ENCODE data around the gene SMAD6.

Gene SMAD6

GRCh38 chr15:66652806-66653205, 49.2 kb upstream of the SMAD6 start:
- Histone ChIP-seq H3K27ac (ENCODE audit: extremely low read depth, low read depth, low read length) (no peak overlapping the region), H3K9me3 (ENCODE audit: control insufficient read depth, insufficient read depth, low read depth, low read length) (no peaks in the 10 kb centered on the region)

More at GRCh38 chr15:66652806-66653205, 49.2 kb upstream of the SMAD6 start:
- no peaks in the 10 kb centered on the region; the same call in 1 of the 2 replicates for H3K4me1 ChIP-seq (ENCODE audit: control insufficient read depth, insufficient read depth, low read length)
- H3K4me3 ChIP-seq (ENCODE audit: low read depth, low read length) = no peak overlapping the region
- CTCF ChIA-PET = interaction anchor here (0.8 kb wide), 1 partner anchor 312 kb away, joined by 6 read pairs; no protein-coding TSS in a partner anchor
- TF ChIP-seq ZNF248 (tag by site-specific recombination; IDR thresholded peaks at IDR 0.05) (no peak), REST (tag by site-specific recombination; IDR thresholded peaks at IDR 0.05) (no peak), ZNF837 (tag by site-specific recombination; IDR thresholded peaks at IDR 0.05) (no peak), ZBTB6 (tag by site-specific recombination; IDR thresholded peaks at IDR 0.05) (no peak), ZNF670 (tag by site-specific recombination; IDR thresholded peaks at IDR 0.05; ENCODE audit: low read depth) (no peak), ZNF37A (tag by site-specific recombination; IDR thresholded peaks at IDR 0.05) (no peak), GFI1B (tag by site-specific recombination; IDR thresholded peaks at IDR 0.05) (no peak), RBAK (tag by site-specific recombination; IDR thresholded peaks at IDR 0.05) (no peak), ZFP69B (tag by site-specific recombination; IDR thresholded peaks at IDR 0.05) (no peak), ZNF654 (tag by site-specific recombination; IDR thresholded peaks at IDR 0.05; ENCODE audit: low read depth) (no peak), ZNF121 (tag by site-specific recombination; IDR thresholded peaks at IDR 0.05) (no peak), ZNF530 (tag by site-specific recombination; IDR thresholded peaks at IDR 0.05; ENCODE audit: low read depth) (no peak), ZNF433 (tag by site-specific recombination; IDR thresholded peaks at IDR 0.05; ENCODE audit: low read depth) (no peak), ZNF747 (tag by site-specific recombination; IDR thresholded peaks at IDR 0.05) (no peak), ELK4 (IDR thresholded peaks at IDR 0.05; ENCODE audit: borderline replicate concordance, low read depth, low read length) (no peak), ZNF792 (tag by site-specific recombination; IDR thresholded peaks at IDR 0.05) (no peak)
- TF ChIP-seq, protein P1, sequence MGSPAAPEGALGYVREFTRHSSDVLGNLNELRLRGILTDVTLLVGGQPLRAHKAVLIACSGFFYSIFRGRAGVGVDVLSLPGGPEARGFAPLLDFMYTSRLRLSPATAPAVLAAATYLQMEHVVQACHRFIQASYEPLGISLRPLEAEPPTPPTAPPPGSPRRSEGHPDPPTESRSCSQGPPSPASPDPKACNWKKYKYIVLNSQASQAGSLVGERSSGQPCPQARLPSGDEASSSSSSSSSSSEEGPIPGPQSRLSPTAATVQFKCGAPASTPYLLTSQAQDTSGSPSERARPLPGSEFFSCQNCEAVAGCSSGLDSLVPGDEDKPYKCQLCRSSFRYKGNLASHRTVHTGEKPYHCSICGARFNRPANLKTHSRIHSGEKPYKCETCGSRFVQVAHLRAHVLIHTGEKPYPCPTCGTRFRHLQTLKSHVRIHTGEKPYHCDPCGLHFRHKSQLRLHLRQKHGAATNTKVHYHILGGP (tag by site-specific recombination; IDR thresholded peaks at IDR 0.05) = no peak
- TF ChIP-seq, protein P2, sequence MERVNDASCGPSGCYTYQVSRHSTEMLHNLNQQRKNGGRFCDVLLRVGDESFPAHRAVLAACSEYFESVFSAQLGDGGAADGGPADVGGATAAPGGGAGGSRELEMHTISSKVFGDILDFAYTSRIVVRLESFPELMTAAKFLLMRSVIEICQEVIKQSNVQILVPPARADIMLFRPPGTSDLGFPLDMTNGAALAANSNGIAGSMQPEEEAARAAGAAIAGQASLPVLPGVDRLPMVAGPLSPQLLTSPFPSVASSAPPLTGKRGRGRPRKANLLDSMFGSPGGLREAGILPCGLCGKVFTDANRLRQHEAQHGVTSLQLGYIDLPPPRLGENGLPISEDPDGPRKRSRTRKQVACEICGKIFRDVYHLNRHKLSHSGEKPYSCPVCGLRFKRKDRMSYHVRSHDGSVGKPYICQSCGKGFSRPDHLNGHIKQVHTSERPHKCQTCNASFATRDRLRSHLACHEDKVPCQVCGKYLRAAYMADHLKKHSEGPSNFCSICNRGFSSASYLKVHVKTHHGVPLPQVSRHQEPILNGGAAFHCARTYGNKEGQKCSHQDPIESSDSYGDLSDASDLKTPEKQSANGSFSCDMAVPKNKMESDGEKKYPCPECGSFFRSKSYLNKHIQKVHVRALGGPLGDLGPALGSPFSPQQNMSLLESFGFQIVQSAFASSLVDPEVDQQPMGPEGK (tag by site-specific recombination; IDR thresholded peaks at IDR 0.05) = no peak
- no peaks in the 10 kb centered on the region for H3K36me3 ChIP-seq (ENCODE audit: control insufficient read depth in 2 of 2, insufficient read depth in 1 of 2, low read length in 2 of 2)
- POLR2A ChIA-PET = no interaction called here
